Uterus (tissue), 4 donors: ENCODE measurements around the gene CAMTA1. TPM values are rescaled to one million over a fixed set of nuclear protein-coding genes. Genes with fewer than 3 reads are reported as not detected.

Source experiments
- DNase-seq, 2 donors: peaks; one replicate each; pipeline ENCODE4 v3.0.0-alpha.2; 2019 to 2020
- H3K27ac ChIP-seq, 2 donors: fragments of 200-600 bp; sonication (generic); 1 replicate in 1 of 2; 2 replicates in 1 of 2; pipeline ENCODE4 v1.5.1; 2016 to 2018
- H3K27me3 ChIP-seq, 2 donors: fragments of 200-600 bp; sonication (generic); one replicate each; pipeline ENCODE4 v1.5.1; 2018 to 2019; ENCODE audit warnings: control low read depth in 1 of 2
- H3K36me3 ChIP-seq, 2 donors: fragments of 200-600 bp; sonication (generic); one replicate each; pipeline ENCODE4 v1.5.1; 2019; ENCODE audit warnings: control low read depth in 1 of 2
- H3K4me1 ChIP-seq, 2 donors: fragments of 200-600 bp; sonication (generic); one replicate each; pipeline ENCODE4 v1.5.1; 2018 to 2019; ENCODE audit warnings: control low read depth in 1 of 2
- H3K4me3 ChIP-seq, 2 donors: fragments of 200-600 bp; sonication (generic); 1 replicate in 1 of 2; 2 replicates in 1 of 2; pipeline ENCODE4 v1.5.1; 2018 to 2019; ENCODE audit warnings: mild to moderate bottlenecking in 1 of 2
- H3K9me3 ChIP-seq, 2 donors: fragments of 200-600 bp; sonication (generic); one replicate each; pipeline ENCODE4 v1.5.1; 2019; ENCODE audit warnings: control low read depth in 1 of 2
- CTCF ChIP-seq, 4 experiments: fragments of 200-600 bp in 2 of 4; fragments of 450-650 bp in 2 of 4; sonication (generic) in 2 of 4; IDR thresholded peaks; one replicate each; pipeline ENCODE4 v1.5.1; 2016 to 2019; ENCODE audit warnings: antibody characterized with exemption in 4 of 4, mild to moderate bottlenecking in 2 of 4, moderate library complexity in 1 of 4
- POLR2A ChIP-seq, 2 donors: fragments of 450-650 bp; IDR thresholded peaks; one replicate each; pipeline ENCODE4 v1.6.1; 2016; ENCODE audit warnings: antibody characterized with exemption in 2 of 2, mild to moderate bottlenecking in 1 of 2, moderate library complexity in 1 of 2
- intact Hi-C: fragments of 100-400 bp; cut with DNase I; formaldehyde crosslinking; loops from one replicate; pipeline ENCODE4 v1.15.1; 2023; ENCODE audit warnings: low total_unique reads
- total RNA-seq, 4 donors: library from RNA; depleted of rRNA in 3 of 4; stranded (reverse); fragments of >200 nt in 3 of 4; gene quantifications; one replicate each; pipeline versions ENCODE4 v1.1.0 to v1.2.4, GENCODE V29; 2014 to 2023
- donor health status: DM: yes; HTN: yes; CAD: no.

CAMTA1 gene
- total RNA-seq, 4 donors from 2014 or later: 29.7 to 427 (median 64.8) TPM

- no peak overlapping the region for H3K4me3 ChIP-seq
- no peaks in the 10 kb centered on the region for H3K36me3 ChIP-seq
- H3K4me1 ChIP-seq: no peaks in the 10 kb centered on the region
- DNase-seq: no peak
- H3K27me3 ChIP-seq: no peaks in the 10 kb centered on the region
- intact Hi-C loops: no loop called here
- TF ChIP-seq CTCF (IDR thresholded peaks at IDR 0.05) (no peak), POLR2A (IDR thresholded peaks at IDR 0.05) (no peak)
- no peak overlapping the region for H3K27ac ChIP-seq
- H3K9me3 ChIP-seq: no peaks in the 10 kb centered on the region
These were observed 826.3 kb downstream of the CAMTA1 start for GRCh38 chr1:7611421-7612010.

- intact Hi-C loops: no loop called here
- Histone ChIP-seq H3K9me3 (no peaks in the 10 kb centered on the region), H3K4me3 (no peak overlapping the region), H3K4me1 (no peaks in the 10 kb centered on the region), H3K27me3 (no peaks in the 10 kb centered on the region), H3K27ac (no peak overlapping the region), H3K36me3 (no peaks in the 10 kb centered on the region)
- DNase-seq: no peak
- TF ChIP-seq CTCF (IDR thresholded peaks at IDR 0.05) (no peak), POLR2A (IDR thresholded peaks at IDR 0.05) (no peak)
These were observed 828.0 kb downstream of the CAMTA1 start for GRCh38 chr1:7613106-7613850.

DNA sequence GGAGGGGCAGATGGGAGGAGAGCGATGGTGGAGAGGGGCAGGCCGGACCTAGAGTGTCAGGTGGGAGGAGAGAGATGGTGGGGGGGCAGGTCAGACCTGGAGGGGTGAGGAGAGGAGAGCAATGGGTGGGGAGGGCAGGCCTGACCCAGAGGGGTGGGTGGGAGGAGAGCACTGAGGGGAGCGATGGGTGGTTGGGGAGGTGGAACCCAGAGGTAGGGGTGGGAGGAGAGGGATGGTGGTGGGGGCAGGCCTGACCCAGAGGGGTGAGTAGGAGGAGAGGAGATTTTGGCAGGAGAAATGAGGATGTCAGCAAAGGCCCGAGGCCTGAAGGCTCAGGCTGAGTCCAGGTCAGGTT is 828.6 kb downstream of the CAMTA1 start:
- Histone ChIP-seq H3K4me3 (no peak overlapping the region), H3K36me3 (no peaks in the 10 kb centered on the region), H3K27me3 (no peaks in the 10 kb centered on the region), H3K9me3 (no peaks in the 10 kb centered on the region), H3K27ac (no peak overlapping the region), H3K4me1 (no peaks in the 10 kb centered on the region)
- no peak for TF ChIP-seq POLR2A (IDR thresholded peaks at IDR 0.05)
- no peak for TF ChIP-seq CTCF (IDR thresholded peaks at IDR 0.05)
- no peak for DNase-seq
- intact Hi-C loops: no loop called here

DNA sequence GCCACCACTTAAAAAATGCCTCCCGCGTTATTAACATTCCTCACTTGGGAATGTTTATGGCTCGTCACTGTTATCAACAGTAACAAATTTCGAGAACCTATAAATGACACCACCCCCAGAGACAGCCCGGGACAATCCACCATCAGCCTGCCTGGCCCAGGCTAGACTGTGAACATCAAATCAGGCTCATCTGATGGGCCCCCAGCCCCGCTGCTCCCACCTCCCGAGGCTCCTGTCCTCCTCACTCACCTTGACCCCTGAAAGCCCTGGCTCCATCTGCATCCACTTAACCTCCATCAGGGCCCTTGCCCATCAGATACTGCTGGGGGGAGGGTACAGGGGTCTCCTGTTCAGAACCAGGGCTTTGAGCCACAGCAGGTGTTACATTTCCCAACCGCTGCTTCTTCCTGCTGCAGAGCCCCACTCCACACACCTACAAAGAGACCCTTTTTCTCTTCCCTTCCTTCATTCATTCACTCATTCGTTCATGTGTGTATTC is 829.4 kb downstream of the CAMTA1 start:
- Histone ChIP-seq H3K27me3 (no peaks in the 10 kb centered on the region), H3K9me3 (no peaks in the 10 kb centered on the region), H3K36me3 (no peaks in the 10 kb centered on the region), H3K4me3 (no peak overlapping the region), H3K27ac (no peak overlapping the region), H3K4me1 (no peaks in the 10 kb centered on the region)
- no peak for DNase-seq
- intact Hi-C loops: no loop called here
- TF ChIP-seq CTCF (IDR thresholded peaks at IDR 0.05) (no peak), POLR2A (IDR thresholded peaks at IDR 0.05) (no peak)

GRCh38 chr1:7615138-7615537 is 829.9 kb downstream of the CAMTA1 start:
- H3K27me3 ChIP-seq: no peaks in the 10 kb centered on the region
- no peaks in the 10 kb centered on the region for H3K4me1 ChIP-seq
- H3K9me3 ChIP-seq: no peaks in the 10 kb centered on the region
- DNase-seq: no peak
- no peak overlapping the region for H3K27ac ChIP-seq
- TF ChIP-seq POLR2A (IDR thresholded peaks at IDR 0.05) (no peak), CTCF (IDR thresholded peaks at IDR 0.05) (no peak)
- H3K36me3 ChIP-seq: no peaks in the 10 kb centered on the region
- no peak overlapping the region for H3K4me3 ChIP-seq
- intact Hi-C loops: no loop called here
